Activated T-helper 17 cell treated with anti-CD3 and anti-CD28 coated beads, Interleukin-2, amount 50 U/mL, for 72 hours (primary cell): ENCODE results near the gene RRAS. TPM values are rescaled to one million over a fixed set of nuclear protein-coding genes. Genes with fewer than 3 reads are reported as not detected.
A peak's percentile ranks its signal among the peaks of the same experiment; 100 is the strongest.

Source experiments
- ATAC-seq: fragments of 150-1000 bp; cut with Tn5 transposase; replicated peaks from 2 replicates; pipeline ENCODE4 v1.10.0; 2021; ENCODE audit warnings: mild to moderate bottlenecking, moderate library complexity
- H3K27ac Mint-ChIP-seq: one replicate; pipeline ENCODE4 v1.8.0; 2022; ENCODE audit warnings: mixed read lengths
- H3K27me3 Mint-ChIP-seq: one replicate; pipeline ENCODE4 v1.8.0; 2022; ENCODE audit warnings: mixed read lengths
- H3K36me3 Mint-ChIP-seq: one replicate; pipeline ENCODE4 v1.8.0; 2022; ENCODE audit warnings: low read depth, mild to moderate bottlenecking, mixed read lengths
- H3K4me1 Mint-ChIP-seq: one replicate; pipeline ENCODE4 v1.8.0; 2022; ENCODE audit warnings: mixed read lengths
- H3K4me3 Mint-ChIP-seq: one replicate; pipeline ENCODE4 v1.8.0; 2022; ENCODE audit warnings: mild to moderate bottlenecking, mixed read lengths
- H3K9me3 Mint-ChIP-seq: one replicate; pipeline ENCODE4 v1.8.0; 2022; ENCODE audit warnings: mixed read lengths
- total RNA-seq, 2 donors: library from RNA; stranded (reverse); gene quantifications; one replicate each; pipeline ENCODE4 v1.2.3, GENCODE V29; 2022

The RRAS gene
- total RNA-seq, 2 donors from 2014 or later: 7.6 to 14.3 TPM

DNA sequence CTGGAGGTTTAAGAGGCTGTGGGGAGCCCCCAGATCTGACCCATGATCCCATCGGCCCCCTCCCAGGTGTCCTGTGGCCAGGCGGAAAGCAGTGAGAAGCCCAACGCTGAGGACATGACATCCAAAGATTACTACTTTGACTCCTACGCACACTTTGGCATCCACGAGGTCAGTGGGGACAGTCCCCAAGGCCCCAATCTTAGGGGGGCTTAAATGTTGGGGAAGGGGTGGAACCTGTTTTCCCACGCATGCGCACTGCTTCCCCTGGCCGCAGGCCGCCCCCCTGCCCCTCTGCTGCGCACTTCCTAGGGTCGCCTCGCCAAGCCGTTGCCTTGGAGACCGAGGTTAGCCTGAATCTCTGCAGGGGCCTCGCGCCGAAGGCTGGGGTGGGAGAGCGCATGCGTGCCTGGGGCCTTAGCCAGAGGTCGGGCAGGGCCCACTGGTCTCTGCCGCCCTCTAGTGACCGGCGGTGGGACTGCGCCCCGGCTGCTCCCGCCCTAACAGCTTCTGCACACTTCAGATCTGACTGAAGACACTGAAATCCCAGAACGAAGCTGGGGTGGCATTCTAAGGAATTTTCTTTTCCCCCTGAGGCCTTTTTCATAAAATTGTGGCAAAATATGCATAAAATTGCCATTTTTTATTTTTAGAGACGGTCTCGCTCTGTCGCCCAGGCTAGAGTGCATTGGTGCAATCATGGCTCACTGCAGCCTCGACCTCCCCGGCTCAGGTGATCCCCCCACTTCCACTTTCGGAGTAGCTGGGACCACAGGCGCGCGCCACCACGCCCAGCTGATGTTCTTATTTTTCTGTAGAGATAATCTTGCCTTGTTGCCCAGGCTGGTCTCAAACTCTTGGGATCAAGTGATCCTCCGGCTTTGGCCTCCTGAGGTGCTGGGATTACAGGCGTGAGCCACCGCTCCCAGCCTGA is 40.7 kb upstream of the RRAS start:
- ATAC-seq: peak; percentile 5
- H3K4me1 Mint-ChIP-seq: peaks cover 13% of the 10 kb centered on the region
- peaks cover 84% of the 10 kb centered on the region for H3K36me3 Mint-ChIP-seq
- H3K9me3 Mint-ChIP-seq: no peaks in the 10 kb centered on the region
- H3K4me3 Mint-ChIP-seq: peak overlapping the region; percentile 94
- no peaks in the 10 kb centered on the region for H3K27me3 Mint-ChIP-seq
- H3K27ac Mint-ChIP-seq: peak overlapping the region; percentile 68

DNA sequence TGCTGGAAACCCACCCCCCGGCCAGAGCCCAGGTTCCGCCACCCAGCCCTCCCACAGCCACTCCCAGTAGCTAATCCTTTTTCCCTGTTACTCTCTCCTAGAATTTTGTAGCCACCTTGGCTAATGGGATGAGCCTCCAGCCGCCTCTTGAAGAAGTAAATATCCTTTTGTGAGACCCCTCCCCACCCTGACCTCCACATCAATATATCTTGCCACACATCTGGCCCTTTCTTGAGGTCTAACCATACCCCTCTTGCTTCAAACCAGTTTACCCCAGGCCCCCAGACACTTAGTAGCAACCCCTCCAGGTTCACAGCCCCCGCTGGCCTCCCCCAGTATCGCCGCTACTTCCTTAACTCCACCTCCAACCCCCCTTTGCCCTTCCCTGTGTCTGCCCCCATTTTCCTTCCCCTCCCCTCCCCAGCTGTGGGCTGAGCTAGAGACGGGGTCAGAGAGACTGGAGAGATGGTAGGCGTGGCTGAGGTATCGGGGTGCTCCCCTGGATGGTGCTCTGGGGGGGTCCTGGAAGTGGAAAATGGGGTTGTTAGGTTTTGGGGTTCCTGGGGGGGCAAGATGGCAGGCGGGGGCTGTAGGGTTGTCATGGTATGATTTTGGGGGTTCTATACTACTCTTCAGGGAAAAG is 39.9 kb upstream of the RRAS start:
- Mint-ChIP-seq H3K4me1 (peaks cover 11% of the 10 kb centered on the region), H3K4me3 (peak overlapping the region; percentile 94), H3K36me3 (peaks cover 76% of the 10 kb centered on the region), H3K9me3 (no peaks in the 10 kb centered on the region), H3K27ac (peak overlapping the region; percentile 68), H3K27me3 (no peaks in the 10 kb centered on the region)
- no peak for ATAC-seq

DNA sequence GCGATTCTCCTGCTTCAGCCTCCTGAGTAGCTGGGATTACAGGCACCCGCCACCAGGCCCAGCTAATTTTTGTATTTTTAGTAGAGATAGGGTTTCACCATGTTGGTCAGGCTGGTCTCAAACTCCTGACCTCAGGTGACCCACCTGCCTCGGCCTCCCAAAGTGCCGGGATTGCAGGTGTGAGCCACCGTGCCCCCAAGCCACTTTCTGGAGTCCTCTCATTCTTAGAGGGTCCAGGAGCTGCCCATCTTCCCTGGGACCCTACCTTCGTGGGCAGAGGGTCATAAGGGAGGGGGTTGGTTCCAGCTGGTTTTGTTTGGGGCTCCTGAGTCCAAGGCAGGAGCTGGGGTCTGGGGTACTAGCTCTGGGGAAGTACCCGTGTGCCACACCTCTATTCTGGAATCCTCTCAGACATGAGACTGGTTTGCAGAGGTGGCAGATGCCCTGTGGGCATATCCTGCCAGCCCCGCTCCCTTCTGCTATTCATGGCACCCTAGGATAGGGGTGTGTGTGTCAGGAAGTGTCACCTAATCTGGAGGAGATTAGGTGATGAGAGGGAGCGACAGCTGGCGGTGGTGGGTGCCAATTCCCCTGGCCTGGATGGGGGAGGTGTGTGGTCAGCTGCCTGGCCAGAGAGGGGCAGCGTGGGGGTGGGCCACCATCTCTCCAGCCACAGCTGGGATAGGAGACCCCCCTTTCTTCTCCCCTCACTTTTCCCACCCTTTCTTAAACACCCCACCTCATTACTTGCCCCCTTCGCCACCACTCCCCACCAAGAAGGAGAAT is 39.2 kb upstream of the RRAS start:
- ATAC-seq: no peak
- H3K27ac Mint-ChIP-seq: peak overlapping the region; percentile 99
- H3K36me3 Mint-ChIP-seq: peaks cover 69% of the 10 kb centered on the region
- peak overlapping the region; percentile 94 for H3K4me3 Mint-ChIP-seq
- no peaks in the 10 kb centered on the region for H3K9me3 Mint-ChIP-seq
- no peaks in the 10 kb centered on the region for H3K27me3 Mint-ChIP-seq
- peaks cover 11% of the 10 kb centered on the region for H3K4me1 Mint-ChIP-seq

DNA sequence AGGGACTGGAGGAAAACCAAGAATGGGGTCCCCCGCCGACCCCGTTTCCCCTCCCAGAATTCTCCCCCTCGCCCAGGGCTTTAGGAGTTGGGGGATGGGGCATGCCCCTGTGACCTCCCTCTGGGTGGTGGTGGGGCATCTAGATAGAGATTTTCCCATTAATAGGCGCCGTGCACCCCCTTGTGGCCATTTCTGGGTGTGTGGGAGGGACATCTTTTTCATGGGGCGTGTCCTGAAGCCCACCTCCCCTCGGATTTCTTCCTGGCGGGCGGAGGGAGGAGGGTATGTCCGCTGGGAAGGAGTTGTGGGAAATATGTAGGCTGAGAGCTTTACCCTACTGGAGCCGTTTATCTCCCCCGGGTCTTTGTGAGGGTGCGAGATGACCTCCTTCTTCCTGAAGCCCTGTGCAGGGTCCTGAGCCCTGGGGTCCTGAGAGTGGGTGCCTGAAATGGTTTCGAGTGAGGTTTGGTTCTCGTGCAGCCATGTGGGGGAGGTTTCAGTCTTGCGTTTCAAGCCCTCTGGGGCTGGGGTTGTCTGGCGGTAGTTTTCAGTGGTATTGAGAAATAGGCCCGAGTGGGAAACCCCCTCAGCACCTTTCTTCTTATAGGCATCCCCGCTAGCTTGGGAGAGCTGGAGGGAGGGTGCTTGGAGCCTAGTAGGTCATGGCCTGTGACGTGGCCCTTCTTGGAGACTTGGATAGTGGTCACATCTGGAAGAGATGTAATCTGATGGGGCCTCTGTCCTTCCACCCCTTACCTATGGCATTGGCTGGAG is 38.1 kb upstream of the RRAS start:
- Mint-ChIP-seq H3K27ac (peak overlapping the region; percentile 99), H3K9me3 (no peaks in the 10 kb centered on the region), H3K27me3 (no peaks in the 10 kb centered on the region), H3K36me3 (peaks cover 58% of the 10 kb centered on the region), H3K4me3 (peak overlapping the region; percentile 94), H3K4me1 (peaks cover 11% of the 10 kb centered on the region)
- ATAC-seq: peak; percentile 14

DNA sequence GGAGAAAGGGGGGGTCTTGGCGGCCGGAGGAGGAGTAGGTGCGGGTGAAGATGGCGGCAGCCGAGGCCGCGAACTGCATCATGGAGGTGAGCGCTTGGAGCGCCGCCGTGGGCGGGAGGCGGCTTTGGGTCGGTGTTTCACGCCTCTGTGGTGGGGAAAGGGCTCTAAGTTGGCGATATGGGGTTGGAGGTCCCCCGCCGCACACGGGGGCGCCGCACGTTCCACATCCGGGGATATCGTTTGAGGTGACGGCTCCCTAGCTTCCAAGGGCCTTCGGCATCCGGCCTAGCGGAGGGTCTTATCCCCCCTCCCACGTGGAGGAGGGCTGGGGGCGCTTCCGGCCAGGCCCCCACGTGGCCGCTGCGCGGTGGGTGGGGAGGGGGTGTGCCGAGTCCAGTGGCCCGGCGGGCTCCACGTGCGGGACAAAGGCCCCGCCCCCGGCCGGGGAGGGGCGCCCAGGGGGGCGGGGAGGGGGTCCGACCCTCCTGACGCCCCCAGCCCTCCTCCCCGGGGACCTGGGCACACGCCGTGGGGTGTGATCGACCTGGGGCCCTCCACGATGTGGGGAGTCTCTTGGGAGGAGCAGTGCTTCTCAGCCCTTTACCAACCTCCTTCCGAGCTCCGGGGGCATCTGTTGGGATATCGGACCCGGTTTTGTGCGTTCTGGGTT is 37.4 kb upstream of the RRAS start, which contains the start of gene PRMT1:
PRMT1 (plus strand) TSS at position 41 of the 670 bp plus-strand sequence; CDS start at position 51, 10 bp downstream.
- H3K4me1 Mint-ChIP-seq: peaks cover 13% of the 10 kb centered on the region
- peak within 1 kb of the TSS; percentile 94 for H3K4me3 Mint-ChIP-seq
- H3K9me3 Mint-ChIP-seq: no peaks in the 10 kb centered on the region
- no peaks in the 10 kb centered on the region for H3K27me3 Mint-ChIP-seq
- H3K36me3 Mint-ChIP-seq: peaks cover 53% of the 10 kb centered on the region
- H3K27ac Mint-ChIP-seq: peak within 1 kb of the TSS; percentile 99
- no peak for ATAC-seq

DNA sequence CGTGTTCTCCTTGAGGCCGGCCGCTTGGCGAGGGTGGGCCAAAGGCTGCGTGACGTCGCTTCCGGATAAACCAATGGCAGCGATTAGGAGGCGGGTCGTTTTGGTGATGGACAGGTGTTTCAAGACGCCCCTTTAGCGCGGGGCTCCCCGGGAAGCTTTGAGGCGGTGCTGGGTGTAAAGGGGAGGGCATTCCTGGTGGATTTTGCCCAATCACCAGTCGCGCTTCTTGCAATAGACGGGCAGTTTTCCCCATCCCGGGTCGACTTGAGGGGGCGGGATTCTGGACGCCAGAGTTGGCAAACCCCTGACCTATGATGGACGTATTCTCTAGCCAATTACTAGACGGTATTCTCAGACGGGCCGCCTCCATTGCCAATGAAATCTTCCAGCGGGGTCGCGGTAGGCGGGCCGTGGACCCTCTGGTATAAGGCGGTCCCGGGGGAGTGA is 36.9 kb upstream of the RRAS start:
- H3K27me3 Mint-ChIP-seq: no peaks in the 10 kb centered on the region
- peaks cover 53% of the 10 kb centered on the region for H3K36me3 Mint-ChIP-seq
- no peaks in the 10 kb centered on the region for H3K9me3 Mint-ChIP-seq
- peak overlapping the region; percentile 99 for H3K27ac Mint-ChIP-seq
- H3K4me1 Mint-ChIP-seq: peaks cover 19% of the 10 kb centered on the region
- ATAC-seq: peak; percentile 83
- peak overlapping the region; percentile 94 for H3K4me3 Mint-ChIP-seq

DNA sequence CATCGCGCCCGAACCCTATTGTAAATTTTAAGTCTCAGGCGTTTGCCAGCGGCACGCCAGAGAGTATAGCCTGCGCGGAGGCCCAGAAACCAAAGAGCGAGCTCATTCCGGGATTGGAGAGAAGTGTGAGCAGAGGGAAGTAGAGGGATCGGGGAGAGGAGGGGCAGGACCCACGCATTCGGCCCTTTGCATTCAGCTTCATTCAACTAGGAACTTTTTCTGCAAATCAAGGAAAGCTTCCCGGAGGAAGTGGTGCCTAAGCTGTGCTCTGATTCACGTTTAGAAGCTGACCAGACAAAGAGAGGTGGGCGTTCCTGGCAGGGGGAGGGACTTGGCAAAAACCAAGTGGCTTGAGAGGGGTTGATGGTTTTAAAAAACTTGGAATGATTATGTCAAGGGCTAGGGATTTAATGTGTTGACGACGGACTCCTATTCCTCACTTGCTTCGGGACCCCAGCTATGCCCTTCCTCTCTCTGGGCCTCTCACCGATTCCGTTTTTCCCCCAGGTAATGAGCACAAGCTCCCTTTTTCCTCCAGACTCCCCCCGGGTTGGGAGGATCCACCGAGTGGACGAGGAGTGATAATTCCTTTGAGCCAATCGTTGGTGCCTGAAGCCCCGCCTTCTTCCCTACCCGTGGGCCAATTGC is 36.3 kb upstream of the RRAS start:
- Mint-ChIP-seq H3K27ac (peak overlapping the region; percentile 99), H3K4me3 (peak overlapping the region; percentile 94), H3K36me3 (peaks cover 50% of the 10 kb centered on the region), H3K4me1 (peaks cover 19% of the 10 kb centered on the region), H3K27me3 (no peaks in the 10 kb centered on the region), H3K9me3 (no peaks in the 10 kb centered on the region)
- peak; percentile 30 for ATAC-seq

DNA sequence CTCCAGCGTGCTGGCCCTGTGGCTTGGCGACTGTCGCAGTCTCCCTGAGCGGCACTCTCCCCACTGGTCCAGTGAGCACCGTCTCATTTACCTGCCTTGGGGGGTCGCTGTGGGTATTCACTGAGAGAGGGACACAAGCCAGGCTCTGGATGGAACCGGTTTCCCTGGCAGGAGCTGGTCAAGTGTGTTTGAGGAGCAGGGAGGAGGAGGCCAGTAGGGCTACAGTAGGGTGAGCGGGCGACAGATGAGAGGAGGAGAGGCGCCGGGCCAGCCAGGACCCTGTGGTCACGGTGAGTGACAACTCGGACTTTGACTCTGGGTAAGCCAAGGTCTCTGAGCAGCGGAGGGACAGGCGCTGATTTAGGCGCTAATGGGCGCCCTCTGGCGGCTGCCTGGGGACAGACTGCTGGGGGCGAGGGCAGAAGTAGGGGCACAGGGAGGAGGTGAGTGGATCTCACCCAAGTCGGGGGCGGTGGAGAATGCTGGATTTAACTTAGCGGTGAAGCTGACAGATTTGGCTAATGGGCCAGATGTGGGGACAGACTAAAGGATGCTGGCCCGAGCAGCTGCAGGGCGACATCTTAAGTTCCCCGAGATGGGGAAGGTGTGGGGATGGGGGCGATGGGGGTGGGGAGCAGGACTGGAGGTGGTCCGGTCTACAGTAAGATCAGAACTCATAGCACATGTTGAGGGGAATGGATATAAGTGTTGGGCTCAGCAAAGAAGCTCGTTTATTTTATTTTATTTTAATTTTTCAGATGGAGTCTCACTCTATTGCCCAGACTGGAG is 32.4 kb upstream of the RRAS start:
- ATAC-seq: no peak
- no peaks in the 10 kb centered on the region for H3K27me3 Mint-ChIP-seq
- peaks cover 36% of the 10 kb centered on the region for H3K36me3 Mint-ChIP-seq
- peaks cover 14% of the 10 kb centered on the region for H3K4me1 Mint-ChIP-seq
- H3K4me3 Mint-ChIP-seq: no peak overlapping the region
- peak overlapping the region; percentile 71 for H3K27ac Mint-ChIP-seq
- H3K9me3 Mint-ChIP-seq: no peaks in the 10 kb centered on the region

DNA sequence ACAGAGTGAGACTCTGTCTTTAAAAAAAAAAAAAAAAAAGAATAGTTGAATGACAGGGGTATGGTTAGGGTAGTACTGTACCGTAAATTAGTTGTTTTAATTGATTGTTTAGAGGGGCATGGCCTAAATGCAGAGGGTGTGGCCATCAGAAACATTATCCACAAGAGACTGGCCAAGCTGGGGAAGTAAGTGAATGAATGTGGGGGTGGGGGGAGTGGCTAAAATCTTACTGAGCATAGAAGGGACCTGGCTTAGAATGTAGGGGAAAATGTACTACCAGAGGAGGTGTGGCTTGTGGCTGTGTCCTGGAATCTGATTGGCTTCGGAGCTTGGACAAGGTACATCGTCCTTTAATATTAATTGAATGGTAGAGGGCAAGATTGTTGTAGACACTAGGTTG is 29.6 kb upstream of the RRAS start:
- ATAC-seq: no peak
- H3K27me3 Mint-ChIP-seq: no peaks in the 10 kb centered on the region
- no peaks in the 10 kb centered on the region for H3K9me3 Mint-ChIP-seq
- H3K4me1 Mint-ChIP-seq: peaks cover 19% of the 10 kb centered on the region
- no peak overlapping the region for H3K27ac Mint-ChIP-seq
- H3K36me3 Mint-ChIP-seq: peaks cover 36% of the 10 kb centered on the region
- no peak overlapping the region for H3K4me3 Mint-ChIP-seq

DNA sequence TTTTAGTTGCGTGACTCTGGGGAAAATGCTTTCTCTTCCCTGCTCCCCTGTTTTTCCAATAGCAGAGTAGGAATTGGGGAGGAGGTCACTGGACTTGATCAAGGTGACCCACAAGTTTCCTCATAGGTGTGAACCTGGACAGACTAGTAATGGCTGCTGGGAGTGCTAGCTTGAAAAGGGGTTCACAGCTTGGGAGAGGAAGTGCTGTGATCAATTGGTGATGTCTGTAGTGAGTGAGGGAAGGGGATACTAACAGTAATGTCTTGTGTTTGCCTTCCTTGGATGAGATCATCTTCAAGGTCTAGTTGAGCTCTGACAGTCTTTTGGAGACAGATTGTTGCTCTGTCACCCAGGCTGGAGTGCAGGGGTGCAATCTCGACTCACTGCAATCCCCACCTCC is 27.5 kb upstream of the RRAS start:
- peak overlapping the region; percentile 98 for H3K27ac Mint-ChIP-seq
- ATAC-seq: no peak
- H3K9me3 Mint-ChIP-seq: no peaks in the 10 kb centered on the region
- peaks cover 55% of the 10 kb centered on the region for H3K36me3 Mint-ChIP-seq
- peak overlapping the region; percentile 99 for H3K4me3 Mint-ChIP-seq
- no peaks in the 10 kb centered on the region for H3K27me3 Mint-ChIP-seq
- H3K4me1 Mint-ChIP-seq: peaks cover 18% of the 10 kb centered on the region

DNA sequence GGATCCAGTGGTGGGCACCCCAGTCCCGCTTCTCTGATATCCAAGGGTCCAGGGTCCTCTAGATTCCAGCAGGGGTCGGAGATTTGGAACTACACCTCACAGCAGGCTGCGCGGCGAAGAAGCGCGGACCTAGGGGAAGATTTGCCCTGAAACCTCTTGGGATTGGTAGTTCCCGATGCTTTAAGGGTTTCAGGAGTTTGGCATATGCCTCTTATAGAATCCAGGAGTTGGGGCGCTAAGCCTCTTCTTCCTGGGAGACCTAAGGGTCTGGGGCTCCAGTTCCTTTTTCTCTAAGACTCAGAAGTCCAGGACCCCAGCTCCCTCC is 26.1 kb upstream of the RRAS start:
- Mint-ChIP-seq H3K4me3 (peak overlapping the region; percentile 99), H3K4me1 (peaks cover 10% of the 10 kb centered on the region), H3K27me3 (no peaks in the 10 kb centered on the region), H3K9me3 (no peaks in the 10 kb centered on the region), H3K36me3 (peaks cover 62% of the 10 kb centered on the region), H3K27ac (peak overlapping the region; percentile 98)
- no peak for ATAC-seq

DNA sequence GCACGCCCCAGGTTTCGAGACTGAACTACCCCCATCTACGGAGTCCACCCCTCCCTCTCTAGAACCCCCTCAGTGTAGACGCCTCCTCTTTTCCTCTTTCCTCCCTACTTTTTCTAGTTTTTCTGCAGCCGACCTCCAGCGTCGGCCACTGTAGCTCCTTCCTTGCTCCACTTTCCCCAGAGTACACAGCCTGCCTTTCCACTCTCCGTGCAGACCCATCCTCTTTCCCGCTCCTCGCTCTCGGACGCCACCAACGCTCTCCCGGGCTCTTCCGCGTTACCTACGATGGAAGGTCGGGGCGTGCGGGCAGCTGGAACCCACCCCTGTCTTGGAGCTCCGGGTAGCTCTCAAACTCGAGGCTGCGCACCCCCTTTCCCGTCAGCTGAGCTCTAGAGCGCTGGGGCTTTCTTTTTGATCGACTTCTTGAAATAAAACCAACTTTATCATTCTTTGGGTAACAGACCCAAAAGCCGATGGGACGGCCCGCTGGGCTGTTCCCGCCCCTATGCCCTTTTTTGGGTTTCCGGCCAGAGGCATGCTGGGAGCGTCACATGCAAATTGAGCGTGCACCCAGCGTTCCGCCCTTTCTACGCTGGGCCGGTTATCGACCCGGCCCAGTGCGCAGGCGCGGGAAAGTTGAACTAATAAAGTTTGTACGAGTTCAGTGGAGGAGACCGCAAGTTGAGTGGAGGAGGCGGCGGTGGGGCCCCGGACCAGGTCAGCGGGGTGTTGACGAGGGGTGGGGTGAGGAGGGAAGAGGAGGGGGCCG is 25.6 kb upstream of the RRAS start, which contains the start of the genes BCL2L12 and IRF3:
BCL2L12 (plus strand) TSS at position 583 of the 769 bp plus-strand sequence. CDS start 760 bp downstream, outside the sequence.
IRF3 (minus strand) TSS at position 507 of the 769 bp plus-strand sequence. CDS start 1,019 bp downstream, outside the sequence.
- no peaks in the 10 kb centered on the region for H3K27me3 Mint-ChIP-seq
- peaks cover 10% of the 10 kb centered on the region for H3K4me1 Mint-ChIP-seq
- H3K9me3 Mint-ChIP-seq: no peaks in the 10 kb centered on the region
- ATAC-seq: peak; percentile 88
- H3K36me3 Mint-ChIP-seq: peaks cover 66% of the 10 kb centered on the region
- H3K27ac Mint-ChIP-seq: peak within 1 kb of the TSS; percentile 98
- peak within 1 kb of the TSS; percentile 99 for H3K4me3 Mint-ChIP-seq
